GM15510 (cell line): Measurements from ENCODE around the gene CACNA2D1.

Experiments
- POLR2A ChIP-seq: IDR thresholded peaks from 3 replicates; pipeline ENCODE4 v1.6.1; 2011; ENCODE audit warnings: borderline replicate concordance; ENCODE audit not compliant: insufficient read length; ENCODE audit errors: extremely low read depth

Gene CACNA2D1

DNA sequence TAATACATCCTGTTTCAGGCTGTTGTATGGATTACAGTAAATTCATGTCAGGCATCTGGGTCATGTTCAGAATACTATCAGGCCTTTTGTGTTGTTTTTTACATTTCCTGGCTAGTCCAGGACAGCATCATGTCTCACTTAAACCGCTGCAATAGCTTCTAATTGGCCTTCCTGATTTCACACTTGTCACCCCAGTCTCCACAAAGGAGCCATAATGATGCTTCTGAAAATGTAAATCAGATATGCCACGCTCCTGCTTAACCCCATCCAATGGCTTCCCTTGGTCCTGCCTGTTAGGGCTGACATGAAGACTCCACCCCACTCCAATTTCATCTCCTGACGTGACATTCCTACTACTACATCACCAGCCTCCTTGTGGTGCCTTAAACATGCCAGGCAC lies 220.0 kb downstream of the CACNA2D1 start:
- TF ChIP-seq POLR2A = no peak

DNA sequence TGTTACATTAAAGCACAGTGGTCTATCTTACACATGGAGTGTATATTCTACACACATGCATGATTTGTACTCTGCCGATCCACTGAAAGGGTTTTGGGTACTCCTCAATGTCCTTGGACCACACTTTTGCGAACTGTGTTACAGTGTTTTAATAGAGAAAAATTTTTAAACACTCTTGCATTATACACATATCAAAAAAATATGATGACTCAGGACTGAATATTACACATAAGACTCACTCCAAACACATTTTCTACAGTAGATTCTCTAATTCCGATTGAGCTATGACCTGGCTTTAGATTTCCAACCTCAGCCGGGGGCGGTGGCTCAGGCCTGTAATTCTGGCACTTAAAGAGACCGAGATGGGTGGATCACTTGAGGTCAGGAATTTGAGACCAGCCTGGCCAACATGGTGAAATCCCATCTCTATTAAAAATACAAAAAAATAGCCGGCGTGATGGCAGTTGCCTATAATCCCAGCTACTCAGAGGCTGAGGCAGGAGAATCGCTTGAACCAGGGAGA lies 222.4 kb downstream of the CACNA2D1 start:
- no peak for TF ChIP-seq POLR2A

DNA sequence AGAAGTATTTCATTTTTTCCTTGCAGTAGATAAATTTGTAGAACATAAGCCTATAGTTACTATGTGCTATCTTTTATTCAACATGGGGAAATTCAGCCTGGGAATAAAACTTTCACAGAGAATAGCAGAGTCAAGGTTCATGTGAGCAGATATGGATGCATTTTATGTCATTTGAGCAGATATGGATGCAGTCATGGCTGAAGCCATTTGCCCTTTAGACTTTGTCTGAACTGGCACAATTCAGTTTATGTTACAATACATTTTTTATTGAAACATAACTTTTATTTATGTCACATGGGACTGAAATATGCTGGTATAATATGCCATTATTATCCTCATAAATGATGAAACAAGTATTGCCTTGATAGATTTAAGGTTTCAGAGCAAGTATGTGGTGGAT lies 231.1 kb downstream of the CACNA2D1 start:
- TF ChIP-seq POLR2A = no peak

DNA sequence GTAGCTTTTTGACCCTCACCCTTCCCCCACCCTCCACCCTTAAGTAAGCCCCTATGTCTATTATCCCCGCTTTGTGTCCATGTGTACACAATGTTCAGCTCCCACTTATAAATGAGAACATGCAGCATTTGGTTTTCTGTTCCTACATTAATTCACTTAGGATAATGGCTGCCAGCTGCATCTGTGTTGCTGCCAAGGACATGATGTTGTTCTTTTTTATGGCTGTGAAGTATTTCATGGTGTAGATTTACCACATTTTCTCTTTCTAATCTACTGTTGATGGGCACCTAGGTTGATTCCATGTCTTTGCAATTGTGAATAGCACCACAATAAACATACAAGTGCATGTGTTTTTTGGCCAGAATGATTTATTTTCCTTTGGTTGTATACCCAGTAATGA lies 232.2 kb downstream of the CACNA2D1 start:
- TF ChIP-seq POLR2A = no peak

DNA sequence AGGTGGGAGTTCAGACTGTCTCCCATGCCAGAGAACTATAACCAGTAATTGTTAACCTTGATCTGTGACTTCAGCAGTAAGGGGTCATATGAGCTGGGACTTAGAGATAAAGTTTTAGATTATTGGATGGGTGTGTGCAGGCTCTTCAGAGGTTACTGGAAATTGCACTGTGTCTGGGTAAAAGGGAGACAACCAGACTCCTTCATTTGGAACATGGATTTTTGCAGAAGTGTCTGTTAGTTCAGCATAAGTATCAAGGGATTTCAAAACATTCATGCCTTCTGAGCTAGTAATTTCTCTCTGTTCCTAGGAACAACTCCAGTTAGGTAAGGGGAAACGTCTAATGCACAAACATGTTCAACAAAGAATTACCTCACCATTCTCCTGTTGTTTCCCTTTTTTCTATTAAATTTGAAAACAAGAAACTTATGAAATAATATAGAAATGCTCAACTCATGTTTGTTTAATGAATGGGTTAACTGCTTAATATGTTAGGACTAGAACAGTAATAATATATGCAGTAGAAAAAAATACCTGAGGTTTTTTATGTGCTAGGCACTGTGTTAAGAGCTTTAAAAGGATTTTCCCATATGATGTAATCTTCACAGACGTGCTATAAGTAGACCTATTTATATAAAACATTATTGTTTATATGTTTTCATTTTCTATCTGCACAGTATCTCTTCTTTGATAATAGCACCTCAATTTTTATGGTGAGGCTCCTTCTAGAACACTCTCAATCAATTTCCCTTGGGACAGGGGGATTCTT lies 233.0 kb downstream of the CACNA2D1 start:
- TF ChIP-seq POLR2A = no peak

DNA sequence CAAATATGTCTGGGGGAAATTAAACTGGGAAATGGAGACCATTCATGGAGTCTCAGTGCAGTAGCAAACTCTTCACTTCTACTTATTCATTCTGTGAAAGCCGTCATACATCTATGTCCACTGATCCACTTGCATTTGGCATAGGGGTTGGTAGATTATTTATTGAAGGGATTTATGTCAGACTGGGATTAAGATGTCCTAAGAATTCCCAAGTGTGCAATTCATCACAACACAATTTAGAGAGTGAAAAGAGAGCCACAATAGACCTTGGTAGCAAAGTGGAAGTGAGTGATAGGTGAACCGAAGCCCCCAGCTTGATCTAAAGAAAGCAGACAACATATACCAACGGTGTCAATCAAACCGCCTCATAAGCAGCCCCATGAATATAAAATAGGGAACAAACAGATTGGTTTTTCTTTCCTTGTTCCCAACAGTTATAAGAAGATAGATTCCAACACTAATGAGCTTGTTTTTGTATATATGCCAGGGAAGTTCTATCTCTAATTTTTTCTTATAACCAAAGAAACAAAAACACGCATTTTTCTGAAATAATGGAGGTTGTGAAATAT lies 234.3 kb downstream of the CACNA2D1 start:
- no peak for TF ChIP-seq POLR2A

DNA sequence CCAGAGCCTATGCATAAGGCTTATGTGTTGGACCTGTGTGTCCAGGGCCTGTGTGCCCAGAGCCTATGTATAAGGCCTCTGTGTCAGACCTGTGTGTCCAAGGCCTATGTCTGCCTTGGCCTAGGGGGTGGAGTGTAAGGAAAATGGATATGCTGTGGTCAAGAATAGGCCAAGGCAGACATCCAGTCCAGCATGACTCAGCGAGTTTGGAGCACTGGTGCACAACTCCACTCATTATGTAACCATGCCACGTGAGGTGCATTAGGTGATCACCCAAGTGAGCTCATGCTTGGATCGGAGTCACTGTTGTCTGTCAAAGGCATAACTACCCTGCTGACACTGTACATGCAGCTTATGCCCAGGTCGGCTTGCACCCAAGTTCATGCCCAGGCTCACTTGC lies 238.9 kb downstream of the CACNA2D1 start:
- no peak for TF ChIP-seq POLR2A

DNA sequence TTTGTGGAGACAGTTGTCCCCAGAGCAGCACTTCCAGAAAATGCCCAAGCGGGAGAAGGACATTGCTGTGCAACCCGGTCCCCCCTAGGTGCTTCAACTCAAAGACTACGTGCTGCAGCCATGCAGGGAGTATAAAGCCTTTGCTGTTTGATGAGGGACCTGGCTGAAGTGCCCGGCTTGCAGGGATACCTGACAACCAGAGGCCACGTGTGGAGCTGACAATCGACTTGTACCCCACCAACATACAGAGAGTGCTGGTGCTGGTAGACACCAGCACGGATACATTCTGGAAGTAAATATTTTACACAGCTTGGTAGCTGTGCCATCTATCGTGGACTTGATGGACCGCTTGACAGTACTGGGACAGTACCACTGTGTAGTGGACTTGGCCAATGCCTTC lies 240.6 kb downstream of the CACNA2D1 start:
- TF ChIP-seq POLR2A = no peak

DNA sequence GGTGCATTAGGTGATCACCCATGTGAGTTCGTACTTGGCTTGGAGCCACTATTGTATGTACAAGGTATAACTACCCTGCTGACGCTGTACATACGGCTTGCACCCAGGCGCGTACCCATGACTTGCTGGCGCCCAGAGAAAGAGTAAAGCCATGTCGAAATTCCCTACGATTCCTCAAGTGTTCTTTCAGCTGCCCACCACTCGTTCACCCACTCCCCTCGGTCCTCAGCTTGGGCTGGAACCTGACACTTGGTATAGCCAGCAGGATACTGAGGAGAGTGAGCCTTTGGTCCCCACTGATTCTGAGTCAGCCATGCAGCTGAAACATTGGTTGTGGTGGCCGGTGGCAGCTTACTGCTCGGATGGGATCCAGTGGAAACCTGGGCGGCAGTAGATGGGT lies 241.5 kb downstream of the CACNA2D1 start:
- no peak for TF ChIP-seq POLR2A

DNA sequence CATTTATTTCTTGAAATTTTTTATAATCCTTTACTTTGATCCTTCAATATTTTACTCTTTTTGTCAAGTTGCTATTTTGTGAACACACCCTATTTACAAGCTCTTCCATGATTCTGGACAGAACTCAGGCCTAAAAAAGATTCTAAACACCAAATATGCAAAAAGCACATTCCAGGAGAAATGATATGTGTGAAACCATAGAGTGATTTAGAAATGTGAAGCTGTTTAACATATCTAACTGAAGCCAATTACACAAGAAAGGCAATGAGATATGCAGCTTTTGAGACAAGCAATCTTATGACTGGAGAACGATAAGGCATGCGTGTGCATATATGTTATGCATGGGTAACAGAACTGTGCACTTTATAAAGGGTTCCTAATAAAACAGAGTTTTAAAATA lies 243.0 kb downstream of the CACNA2D1 start:
- TF ChIP-seq POLR2A = no peak

DNA sequence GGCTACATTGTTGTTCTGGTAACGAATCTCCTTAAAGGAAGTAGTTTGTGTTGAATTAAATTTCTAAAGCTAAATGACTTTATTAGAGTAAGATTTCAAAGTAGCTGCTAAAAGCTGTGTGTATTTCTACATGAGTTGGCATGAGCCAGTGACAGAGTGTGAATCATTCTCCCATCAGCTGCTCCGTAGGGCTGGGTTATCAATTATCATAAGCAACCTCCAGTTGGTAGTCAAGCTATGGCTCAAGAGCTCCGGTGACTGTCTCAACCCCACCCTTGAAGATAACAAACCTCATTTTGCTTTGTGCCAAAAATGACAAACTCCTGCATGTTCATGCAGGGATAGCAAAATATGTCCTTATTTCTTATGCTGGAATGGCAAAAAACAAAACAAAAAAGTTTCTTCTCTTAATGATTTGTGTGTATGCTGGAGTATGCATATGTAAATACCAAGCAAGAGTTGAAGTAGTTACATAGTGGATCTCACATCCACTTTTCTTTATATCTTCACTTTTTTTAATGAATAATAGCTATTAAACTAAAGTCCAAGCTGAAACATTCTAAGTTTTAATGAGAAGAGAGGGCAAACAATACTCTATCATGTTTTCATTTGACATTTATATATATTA lies 249.4 kb downstream of the CACNA2D1 start:
- TF ChIP-seq POLR2A = no peak

DNA sequence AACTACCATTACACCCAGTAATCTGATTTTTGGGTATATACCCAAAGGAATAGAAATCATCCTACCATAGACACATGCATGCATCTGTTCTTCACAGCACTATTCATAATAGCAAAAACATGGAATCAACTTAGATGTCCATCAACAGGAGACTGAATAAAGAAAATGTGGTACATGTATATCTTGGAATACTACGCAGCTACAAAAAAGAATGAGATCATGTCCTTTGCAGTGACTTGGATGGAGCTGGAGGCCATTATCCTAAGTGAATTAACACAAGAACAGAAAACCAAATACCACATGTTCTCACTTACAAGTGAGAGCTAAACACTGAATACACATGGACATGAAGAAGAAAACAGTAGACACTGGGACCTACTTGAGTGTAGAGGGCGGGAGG lies 254.9 kb downstream of the CACNA2D1 start:
- TF ChIP-seq POLR2A = no peak

DNA sequence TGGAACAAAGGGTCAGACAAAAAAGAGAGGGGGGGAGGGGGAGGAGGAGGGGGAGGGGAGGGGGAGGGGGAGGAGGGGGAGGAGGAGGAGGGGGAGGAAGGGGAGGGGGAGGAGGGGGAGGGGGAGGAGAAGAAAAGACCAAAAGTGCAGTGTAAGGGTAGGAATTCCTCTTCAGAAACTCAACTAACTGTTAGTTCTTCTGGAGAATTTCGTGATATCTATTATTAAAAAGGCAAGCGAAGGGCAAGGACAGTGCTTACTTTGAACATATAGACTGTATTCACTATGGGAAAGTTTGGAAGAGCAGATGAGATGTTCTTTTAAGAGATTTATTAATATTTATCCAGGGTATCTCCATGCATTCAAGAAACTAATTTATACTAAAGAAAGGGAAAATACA lies 258.1 kb downstream of the CACNA2D1 start:
- no peak for TF ChIP-seq POLR2A

DNA sequence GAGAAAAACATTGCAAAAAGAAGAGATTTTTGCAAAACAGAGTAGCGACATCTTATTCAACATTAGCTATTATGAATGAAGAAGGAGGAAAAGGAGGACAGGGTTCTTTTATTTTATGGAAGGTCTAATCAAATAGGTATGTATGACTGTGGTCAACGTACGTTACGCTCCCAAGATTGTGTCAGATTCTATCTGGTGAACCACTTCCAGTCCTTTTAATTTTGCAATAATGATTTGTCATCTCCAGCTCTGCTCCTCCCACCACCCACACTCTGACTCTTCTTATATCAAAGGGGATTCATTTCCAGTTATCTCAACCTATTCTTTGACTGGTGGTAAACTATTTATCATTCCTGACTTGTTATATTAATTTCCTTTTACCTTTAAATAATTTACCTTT lies 259.9 kb downstream of the CACNA2D1 start:
- TF ChIP-seq POLR2A = no peak

DNA sequence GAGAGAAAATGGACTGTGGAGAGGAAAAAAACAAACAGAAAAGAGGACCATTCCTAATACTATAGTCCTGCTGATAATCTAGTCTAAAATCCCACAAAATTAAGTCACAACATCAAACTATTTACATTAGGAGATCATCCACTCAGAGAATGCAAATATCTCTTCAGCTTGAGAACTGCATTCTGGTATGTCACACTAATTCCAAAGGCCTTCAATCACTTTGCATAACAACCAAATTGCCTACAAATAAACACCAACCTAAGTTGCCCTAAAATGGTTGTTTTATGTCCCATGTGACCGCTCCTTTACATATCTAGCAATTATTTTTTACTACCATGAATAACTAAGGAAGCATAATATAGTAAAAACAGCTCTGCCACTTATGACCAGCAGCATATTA lies 264.3 kb downstream of the CACNA2D1 start:
- no peak for TF ChIP-seq POLR2A

DNA sequence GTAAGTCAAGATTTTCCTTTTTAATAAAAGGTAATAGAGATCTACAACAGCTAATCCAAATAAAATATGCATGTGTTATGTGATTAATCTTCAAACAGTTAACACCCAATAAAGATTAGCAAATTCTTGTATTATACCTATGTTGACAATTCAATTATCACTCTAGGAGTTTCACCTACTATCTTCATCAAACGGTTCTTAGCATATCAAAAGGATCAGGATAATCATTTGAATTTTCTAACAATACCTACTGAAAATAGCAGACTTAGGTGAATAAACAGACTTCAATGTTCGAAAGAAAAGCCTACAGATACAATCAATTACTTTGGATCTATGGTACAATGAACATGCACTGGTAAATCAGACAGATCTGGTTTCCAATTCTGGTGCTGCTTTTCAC lies 268.3 kb downstream of the CACNA2D1 start:
- TF ChIP-seq POLR2A = no peak

DNA sequence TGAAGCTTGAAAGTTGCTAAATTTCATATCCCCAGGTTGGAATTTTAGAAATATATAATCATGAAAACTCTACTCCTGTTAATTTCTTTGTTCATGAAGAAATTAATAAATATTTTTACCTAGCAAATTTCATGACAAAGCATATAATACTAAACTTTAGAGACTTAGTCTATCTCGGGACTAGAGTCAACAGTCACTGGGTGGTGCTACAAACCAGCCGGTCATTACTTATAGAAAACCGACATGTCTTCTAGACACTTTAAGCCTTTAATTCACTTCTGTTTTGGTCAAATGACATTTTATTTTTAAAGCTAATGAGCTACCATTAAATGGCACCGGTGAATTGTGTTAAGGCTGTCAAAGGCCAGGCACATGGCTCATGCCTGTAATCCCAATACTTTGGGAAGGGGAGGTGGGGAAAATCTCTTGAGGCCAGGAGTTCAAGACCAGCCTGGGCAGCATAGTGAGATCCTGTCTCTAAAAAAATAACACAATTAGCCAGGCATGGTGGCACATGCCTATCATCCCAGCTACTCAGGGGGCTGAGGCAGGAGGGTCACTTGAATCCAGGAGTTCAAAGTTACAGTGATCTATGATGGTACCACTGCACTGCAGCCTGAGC lies 270.1 kb downstream of the CACNA2D1 start:
- no peak for TF ChIP-seq POLR2A

DNA sequence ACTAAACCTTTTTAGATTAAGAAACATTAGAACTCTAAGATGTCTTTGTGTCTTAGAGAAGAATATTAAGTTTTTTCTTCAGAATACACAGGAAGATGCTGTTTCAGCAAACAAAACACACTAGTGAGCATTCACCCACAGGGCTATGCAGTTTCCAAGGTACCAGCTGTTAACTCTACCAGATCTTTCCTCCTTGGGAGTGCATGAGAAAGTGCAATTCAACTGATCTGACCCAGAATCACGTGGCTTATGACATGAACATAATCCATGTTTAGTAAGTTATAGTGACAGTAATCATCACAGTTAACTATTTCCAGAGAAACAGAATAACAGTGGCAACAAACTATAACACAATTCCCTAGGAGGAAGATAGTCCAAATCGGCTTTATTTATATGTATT lies 270.7 kb downstream of the CACNA2D1 start:
- no peak for TF ChIP-seq POLR2A
